K562 (cell line): ENCODE results near the gene HSPB6. TPM values are rescaled to one million over a fixed set of nuclear protein-coding genes. Genes with fewer than 3 reads are reported as not detected.
A peak's percentile ranks its signal among the peaks of the same experiment; 100 is the strongest.

Source experiments
- ATAC-seq: fragments of 200-7000 bp; cut with Tn5 transposase; 3 replicates; pipeline ENCODE4 v1.9.1; 2020; ENCODE audit warnings: moderate library complexity
- BruUV-seq: library from RNA; stranded (reverse); fragments of 400-500 nt; replicated peaks from 2 replicates; lab custom pipeline; 2021; lab: Mats Ljungman, UMichigan
- CTCF ChIA-PET: fragments of 300-600 bp; formaldehyde crosslinking; extraction: SDS; loops from one replicate; lab custom pipeline; 2021; ENCODE audit warnings: low intra/inter-chr PET ratio; lab: Yijun Ruan, JAX
- POLR2A ChIA-PET: fragments of 300-600, 350-650 bp; sonication (Branson Sonifier 250); formaldehyde crosslinking; extraction: SDS; loops from one replicate; lab custom pipeline; 2021; ENCODE audit warnings: antibody characterized with exemption, inconsistent platforms; lab: Yijun Ruan, JAX
- DNase-seq, 4 experiments: peaks; one replicate each; pipeline versions ENCODE4 v3.0.0 to v3.0.0-alpha.2; 2011 to 2018; ENCODE audit warnings: low spot score in 3 of 4, mixed read lengths in 3 of 4; ENCODE audit errors: extremely low read depth in 1 of 4
- FAIRE-seq: peaks from 2 replicates; lab custom pipeline; 2011; peaks lifted over from hg19 to GRCh38; lab: Jason Lieb, UNC
- H2AFZ ChIP-seq: 2 replicates; pipeline ENCODE4 v1.6.0; 2011; ENCODE audit warnings: low read depth, low read length, control low read depth, inconsistent platforms
- H3K27ac ChIP-seq: fragments of 200-600 bp; 3 replicates; pipeline ENCODE4 v1.8.0; 2011; ENCODE audit warnings: low read depth, mild to moderate bottlenecking, control low read depth, inconsistent platforms, low read length, moderate library complexity, mixed read lengths; ENCODE audit errors: extremely low read depth
- H3K27me3 ChIP-seq, 2 experiments: fragments of 300-600 bp in 1 of 2; 2 replicates in 1 of 2; 3 replicates in 1 of 2; pipeline versions ENCODE4 v1.6.0 to v1.8.0; 2011; ENCODE audit warnings: inconsistent platforms in 2 of 2, low read length in 2 of 2, mild to moderate bottlenecking in 1 of 2, mixed read lengths in 1 of 2, moderate library complexity in 1 of 2; ENCODE audit not compliant: control insufficient read depth in 2 of 2, insufficient read depth in 2 of 2
- H3K36me3 ChIP-seq: fragments of 300-600 bp; 3 replicates; pipeline ENCODE4 v1.8.0; 2011; ENCODE audit warnings: mild to moderate bottlenecking, low read length, inconsistent platforms; ENCODE audit not compliant: control insufficient read depth, insufficient read depth
- H3K4me1 ChIP-seq, 2 experiments: fragments of 200-600 bp in 1 of 2; replicated peaks in 1 of 2; 2 replicates in 1 of 2; 3 replicates in 1 of 2; pipeline versions ENCODE4 v1.5.1 to v1.8.0; 2011; ENCODE audit warnings: inconsistent platforms in 2 of 2, low read length in 2 of 2, mild to moderate bottlenecking in 1 of 2, mixed read lengths in 1 of 2, moderate library complexity in 1 of 2; ENCODE audit not compliant: control insufficient read depth in 2 of 2, insufficient read depth in 2 of 2
- H3K4me2 ChIP-seq: 2 replicates; pipeline ENCODE4 v1.6.1; 2011; ENCODE audit warnings: low read length, control low read depth, inconsistent platforms, mixed read lengths; ENCODE audit not compliant: insufficient read depth
- H3K4me3 ChIP-seq: fragments of 200-600 bp; sonication (generic), shearing (Covaris generic); 2 replicates; pipeline ENCODE4 v1.5.1; 2016; ENCODE audit warnings: control low read depth, inconsistent platforms
- H3K79me2 ChIP-seq: fragments of 200-600 bp; 3 replicates; pipeline ENCODE4 v1.8.0; 2011; ENCODE audit warnings: low read length, inconsistent platforms; ENCODE audit not compliant: control insufficient read depth, insufficient read depth
- H3K9ac ChIP-seq, 2 experiments: 2 replicates each; pipeline versions ENCODE4 v1.6.0 to v1.6.1; 2011; ENCODE audit warnings: low read depth in 2 of 2, low read length in 2 of 2, control low read depth in 1 of 2, inconsistent platforms in 1 of 2, mild to moderate bottlenecking in 1 of 2, mixed read lengths in 1 of 2; ENCODE audit not compliant: insufficient read depth in 1 of 2
- H3K9me1 ChIP-seq: one replicate; pipeline ENCODE4 v1.6.0; 2011; ENCODE audit warnings: inconsistent platforms, mild to moderate bottlenecking, low read length, moderate library complexity; ENCODE audit not compliant: control insufficient read depth, insufficient read depth
- H3K9me3 ChIP-seq: replicated peaks from 2 replicates; pipeline ENCODE4 v1.5.1; 2011; ENCODE audit warnings: low read depth, low read length, inconsistent platforms; ENCODE audit not compliant: control insufficient read depth, insufficient read depth
- H4K20me1 ChIP-seq: replicated peaks from 2 replicates; pipeline ENCODE4 v1.6.1; 2011; ENCODE audit warnings: low read length, inconsistent platforms, mixed read lengths; ENCODE audit not compliant: control insufficient read depth, insufficient read depth
- RB1 ChIP-seq: fragments of 450-650 bp; IDR thresholded peaks from 2 replicates; pipeline ENCODE4 v1.6.1; 2017; ENCODE audit warnings: low read depth, mild to moderate bottlenecking
- RCOR1 ChIP-seq, 2 experiments: IDR thresholded peaks; 2 replicates each; pipeline ENCODE4 v1.6.1; 2012; ENCODE audit warnings: low read depth in 2 of 2, low read length in 2 of 2, borderline replicate concordance in 1 of 2, improper control_type of control experiment in 1 of 2
- SNRNP70 ChIP-seq: fragments of 200-400 bp; formaldehyde crosslinking; optimal IDR thresholded peaks from 2 replicates; pipeline ENCODE3; 2017; ENCODE audit warnings: low read depth, low read length
- ZNF124 ChIP-seq: sonication (generic); formaldehyde crosslinking; IDR thresholded peaks from 2 replicates; pipeline ENCODE4 v1.8.1; 2022; ENCODE audit warnings: missing genetic modification reagents
- ZNF707 ChIP-seq: fragments of 250-450 bp; sonication (Bioruptor Pico); conservative IDR thresholded peaks from 2 replicates; pipeline ENCODE4 v1.8.0; 2022; ENCODE audit warnings: inconsistent platforms, mild to moderate bottlenecking, moderate library complexity
- ZNF76 ChIP-seq: fragments of 250-450 bp; sonication (Bioruptor Pico); IDR thresholded peaks from 2 replicates; pipeline ENCODE4 v1.4.0; 2020; ENCODE audit warnings: mild to moderate bottlenecking, moderate library complexity, borderline replicate concordance
- WGBS: fragments of 100-300 bp; shearing (Covaris generic); methylation state at CpG from one replicate; pipeline ENCODE4 v1.1.6; 2016; ENCODE audit warnings: low coverage, mixed read lengths; ENCODE audit not compliant: insufficient coverage; ENCODE audit errors: missing lambda C conversion rate; 5-methylcytosine and 5-hydroxymethylcytosine counted together
- in situ Hi-C: fragments of 300-500 bp; cut with MboI; formaldehyde crosslinking; loops from 4 replicates; pipeline ENCODE4 v1.15.0; 2018; ENCODE audit warnings: inconsistent platforms, mixed read lengths
- intact Hi-C: fragments of 100-400 bp; cut with micrococcal nuclease; formaldehyde crosslinking; loops from 2 replicates; pipeline ENCODE4 v1.14.2; 2022
- polyA plus RNA-seq, 8 experiments: library from polyadenylated mRNA; depleted of rRNA in 4 of 8; stranded (reverse) in 5 of 8; unstranded in 3 of 8; fragments of >200 nt; fragmentation: Nextera tagmentation in 2 of 8; fragmentation: Illumina TruSeq in 1 of 8; extraction: Ambion mirVana in 2 of 8; extraction: Trizol in 1 of 8; gene quantifications; 2 replicates each; pipeline versions ENCODE4 v1.2.1 to v1.2.3, GENCODE V29; 2011 to 2014; ENCODE audit warnings: inconsistent platforms in 1 of 8, missing spikeins in 1 of 8
- total RNA-seq, 7 experiments: library from RNA; depleted of rRNA in 6 of 7; stranded (reverse); fragments of >200 nt in 6 of 7; fragmentation: Illumina TruSeq in 2 of 7; extraction: Trizol in 2 of 7; gene quantifications; 2 replicates each; pipeline versions ENCODE4 v1.2.1 to v1.2.3, GENCODE V29; 2011 to 2021; ENCODE audit warnings: low replicate concordance in 1 of 7
- TF ChIP-seq, protein P1 (sequence below): fragments of 450-650 bp; conservative IDR thresholded peaks from 2 replicates; pipeline ENCODE4 v1.6.1; 2016; ENCODE audit warnings: missing genetic modification characterization, low read depth, mild to moderate bottlenecking, control low read depth, missing compliant biosample characterization
- TF ChIP-seq, protein P2 (sequence below): fragments of 450-650 bp; IDR thresholded peaks from 2 replicates; pipeline ENCODE4 v1.6.1; 2014; ENCODE audit warnings: low read depth, mild to moderate bottlenecking, moderate library complexity, borderline replicate concordance
- TF ChIP-seq, protein P3 (sequence below): fragments of 250-450 bp; sonication (Bioruptor Pico); IDR thresholded peaks from 2 replicates; pipeline ENCODE4 v1.4.0; 2020; ENCODE audit warnings: mild to moderate bottlenecking
- TF ChIP-seq, protein P4 (sequence below): sonication (generic); formaldehyde crosslinking; IDR thresholded peaks from 2 replicates; pipeline ENCODE4 v1.8.0; 2022; ENCODE audit warnings: mild to moderate bottlenecking, missing genetic modification reagents

HSPB6 gene
- total and polyA plus RNA-seq, 9 of the 15 experiments (the other 6 are each of a cell fraction or from before 2014, with no cell fraction given) = 0.55 TPM; not detected in 8

DNA sequence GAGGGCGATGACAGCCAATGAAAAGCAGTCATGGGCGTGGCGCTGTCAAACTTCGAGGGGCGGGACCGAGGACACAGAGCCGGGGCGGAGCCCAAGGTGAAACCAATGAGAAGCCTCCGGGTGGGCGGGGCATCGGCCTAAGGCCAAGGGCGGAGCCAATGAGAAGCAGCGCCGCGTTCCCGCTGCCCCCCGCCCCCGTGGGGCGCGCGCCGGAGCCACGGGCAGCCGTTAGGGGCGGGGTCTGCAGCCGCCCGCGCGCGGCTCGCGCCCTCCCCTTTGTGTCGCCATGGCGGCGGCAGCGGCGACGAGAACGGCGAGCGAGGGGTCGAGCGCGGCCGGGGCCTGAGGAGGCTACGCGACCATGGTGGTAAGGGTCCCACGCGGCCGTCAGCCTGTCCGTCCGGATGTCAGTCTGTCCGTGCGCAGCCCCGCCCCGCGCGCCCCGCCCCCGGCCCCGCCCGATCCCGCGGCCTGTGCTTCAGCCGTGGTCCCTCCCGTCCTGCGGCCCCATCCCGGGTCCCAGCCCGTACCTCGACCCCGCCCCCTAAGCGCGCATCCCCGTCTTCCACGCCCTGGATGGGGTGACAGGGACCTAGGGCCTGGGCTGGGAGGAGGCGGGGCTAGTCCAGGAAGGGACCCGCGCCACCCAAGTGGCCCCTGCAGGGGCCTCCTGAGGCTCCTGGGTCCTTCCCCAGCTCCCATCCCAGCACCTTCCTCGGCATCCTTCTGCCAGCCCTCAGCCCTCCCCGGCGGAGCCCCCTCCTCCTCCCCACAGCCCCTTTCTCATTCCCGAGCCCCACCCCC, 18.7 kb upstream of the HSPB6 start, which contains the start of gene ARHGAP33:
ARHGAP33 (plus strand) TSS at position 267 of the 804 bp plus-strand sequence; CDS start at position 362, 95 bp downstream.
- Histone ChIP-seq H3K4me2 (peak within 1 kb of the TSS; percentile 76), H3K4me1 (peaks cover 10 to 33% of the 10 kb centered on the region in 2 experiments), H3K4me3 (peak within 1 kb of the TSS; percentile 57), H4K20me1 (no peaks in the 10 kb centered on the region; the same call in 1 of the 2 replicates), H3K27ac (peak within 1 kb of the TSS; percentile 70), H3K9ac (peak within 1 kb of the TSS; percentile 5 to 92), H3K36me3 (peaks cover 18% of the 10 kb centered on the region; the same call in 2 of the 3 replicates), H2AFZ (peak within 1 kb of the TSS; percentile 85), H3K9me1 (peaks cover 3% of the 10 kb centered on the region), H3K79me2 (peaks cover 5% of the 10 kb centered on the region; the same call in 1 of the 3 replicates), H3K27me3 (no peaks in the 10 kb centered on the region), H3K9me3 (no peaks in the 10 kb centered on the region)
- intact Hi-C loops = no loop called here
- peak; percentile 98 to 99 (median 99) for DNase-seq
- 3% methylated on average over 32 of the region's 82 CpGs for WGBS
- POLR2A ChIA-PET = no interaction called here
- CTCF ChIA-PET = interaction anchor here (0.6 kb wide), 1 partner anchor 909 kb away, joined by 3 read pairs; no protein-coding TSS in a partner anchor
- no TSS peak for BruUV-seq
- in situ Hi-C loops = no loop called here
- ATAC-seq = peak; percentile 98
- FAIRE-seq = peak; percentile 97
- no peak for TF ChIP-seq ZNF124 (CRISPR knock-in tag)
- TF ChIP-seq RCOR1 (IDR thresholded peaks at IDR 0.05; ENCODE audit: borderline replicate concordance in 1 of 2, low read depth in 2 of 2, low read length in 2 of 2) = 0 out of 4 replicates have a peak, but pooled peaks of 1 of the 2 experiments have one; percentile 28
- no peak for TF ChIP-seq ZNF76 (CRISPR knock-in tag)
- TF ChIP-seq RB1 = peak; percentile 93
- TF ChIP-seq, protein P1, sequence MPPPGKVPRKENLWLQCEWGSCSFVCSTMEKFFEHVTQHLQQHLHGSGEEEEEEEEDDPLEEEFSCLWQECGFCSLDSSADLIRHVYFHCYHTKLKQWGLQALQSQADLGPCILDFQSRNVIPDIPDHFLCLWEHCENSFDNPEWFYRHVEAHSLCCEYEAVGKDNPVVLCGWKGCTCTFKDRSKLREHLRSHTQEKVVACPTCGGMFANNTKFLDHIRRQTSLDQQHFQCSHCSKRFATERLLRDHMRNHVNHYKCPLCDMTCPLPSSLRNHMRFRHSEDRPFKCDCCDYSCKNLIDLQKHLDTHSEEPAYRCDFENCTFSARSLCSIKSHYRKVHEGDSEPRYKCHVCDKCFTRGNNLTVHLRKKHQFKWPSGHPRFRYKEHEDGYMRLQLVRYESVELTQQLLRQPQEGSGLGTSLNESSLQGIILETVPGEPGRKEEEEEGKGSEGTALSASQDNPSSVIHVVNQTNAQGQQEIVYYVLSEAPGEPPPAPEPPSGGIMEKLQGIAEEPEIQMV (tag) = no peak
- TF ChIP-seq, protein P2, sequence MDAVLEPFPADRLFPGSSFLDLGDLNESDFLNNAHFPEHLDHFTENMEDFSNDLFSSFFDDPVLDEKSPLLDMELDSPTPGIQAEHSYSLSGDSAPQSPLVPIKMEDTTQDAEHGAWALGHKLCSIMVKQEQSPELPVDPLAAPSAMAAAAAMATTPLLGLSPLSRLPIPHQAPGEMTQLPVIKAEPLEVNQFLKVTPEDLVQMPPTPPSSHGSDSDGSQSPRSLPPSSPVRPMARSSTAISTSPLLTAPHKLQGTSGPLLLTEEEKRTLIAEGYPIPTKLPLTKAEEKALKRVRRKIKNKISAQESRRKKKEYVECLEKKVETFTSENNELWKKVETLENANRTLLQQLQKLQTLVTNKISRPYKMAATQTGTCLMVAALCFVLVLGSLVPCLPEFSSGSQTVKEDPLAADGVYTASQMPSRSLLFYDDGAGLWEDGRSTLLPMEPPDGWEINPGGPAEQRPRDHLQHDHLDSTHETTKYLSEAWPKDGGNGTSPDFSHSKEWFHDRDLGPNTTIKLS = peak; percentile 48; the same call in 1 of the 2 replicates
- TF ChIP-seq SNRNP70 = no peak
- TF ChIP-seq, protein P3, sequence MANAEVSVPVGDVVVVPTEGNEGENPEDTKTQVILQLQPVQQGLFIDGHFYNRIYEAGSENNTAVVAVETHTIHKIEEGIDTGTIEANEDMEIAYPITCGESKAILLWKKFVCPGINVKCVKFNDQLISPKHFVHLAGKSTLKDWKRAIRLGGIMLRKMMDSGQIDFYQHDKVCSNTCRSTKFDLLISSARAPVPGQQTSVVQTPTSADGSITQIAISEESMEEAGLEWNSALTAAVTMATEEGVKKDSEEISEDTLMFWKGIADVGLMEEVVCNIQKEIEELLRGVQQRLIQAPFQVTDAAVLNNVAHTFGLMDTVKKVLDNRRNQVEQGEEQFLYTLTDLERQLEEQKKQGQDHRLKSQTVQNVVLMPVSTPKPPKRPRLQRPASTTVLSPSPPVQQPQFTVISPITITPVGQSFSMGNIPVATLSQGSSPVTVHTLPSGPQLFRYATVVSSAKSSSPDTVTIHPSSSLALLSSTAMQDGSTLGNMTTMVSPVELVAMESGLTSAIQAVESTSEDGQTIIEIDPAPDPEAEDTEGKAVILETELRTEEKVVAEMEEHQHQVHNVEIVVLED (CRISPR knock-in tag) = peak; percentile 66
- TF ChIP-seq, protein P4, sequence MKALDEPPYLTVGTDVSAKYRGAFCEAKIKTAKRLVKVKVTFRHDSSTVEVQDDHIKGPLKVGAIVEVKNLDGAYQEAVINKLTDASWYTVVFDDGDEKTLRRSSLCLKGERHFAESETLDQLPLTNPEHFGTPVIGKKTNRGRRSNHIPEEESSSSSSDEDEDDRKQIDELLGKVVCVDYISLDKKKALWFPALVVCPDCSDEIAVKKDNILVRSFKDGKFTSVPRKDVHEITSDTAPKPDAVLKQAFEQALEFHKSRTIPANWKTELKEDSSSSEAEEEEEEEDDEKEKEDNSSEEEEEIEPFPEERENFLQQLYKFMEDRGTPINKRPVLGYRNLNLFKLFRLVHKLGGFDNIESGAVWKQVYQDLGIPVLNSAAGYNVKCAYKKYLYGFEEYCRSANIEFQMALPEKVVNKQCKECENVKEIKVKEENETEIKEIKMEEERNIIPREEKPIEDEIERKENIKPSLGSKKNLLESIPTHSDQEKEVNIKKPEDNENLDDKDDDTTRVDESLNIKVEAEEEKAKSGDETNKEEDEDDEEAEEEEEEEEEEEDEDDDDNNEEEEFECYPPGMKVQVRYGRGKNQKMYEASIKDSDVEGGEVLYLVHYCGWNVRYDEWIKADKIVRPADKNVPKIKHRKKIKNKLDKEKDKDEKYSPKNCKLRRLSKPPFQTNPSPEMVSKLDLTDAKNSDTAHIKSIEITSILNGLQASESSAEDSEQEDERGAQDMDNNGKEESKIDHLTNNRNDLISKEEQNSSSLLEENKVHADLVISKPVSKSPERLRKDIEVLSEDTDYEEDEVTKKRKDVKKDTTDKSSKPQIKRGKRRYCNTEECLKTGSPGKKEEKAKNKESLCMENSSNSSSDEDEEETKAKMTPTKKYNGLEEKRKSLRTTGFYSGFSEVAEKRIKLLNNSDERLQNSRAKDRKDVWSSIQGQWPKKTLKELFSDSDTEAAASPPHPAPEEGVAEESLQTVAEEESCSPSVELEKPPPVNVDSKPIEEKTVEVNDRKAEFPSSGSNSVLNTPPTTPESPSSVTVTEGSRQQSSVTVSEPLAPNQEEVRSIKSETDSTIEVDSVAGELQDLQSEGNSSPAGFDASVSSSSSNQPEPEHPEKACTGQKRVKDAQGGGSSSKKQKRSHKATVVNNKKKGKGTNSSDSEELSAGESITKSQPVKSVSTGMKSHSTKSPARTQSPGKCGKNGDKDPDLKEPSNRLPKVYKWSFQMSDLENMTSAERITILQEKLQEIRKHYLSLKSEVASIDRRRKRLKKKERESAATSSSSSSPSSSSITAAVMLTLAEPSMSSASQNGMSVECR (CRISPR knock-in tag) = 0 out of 2 replicates have a peak, but pooled peaks have one; percentile 26
- TF ChIP-seq ZNF707 (CRISPR knock-in tag) = no peak
